ENCODE measurements around the gene ADAMTS14. TPM values are rescaled to one million over a fixed set of nuclear protein-coding genes. Genes with fewer than 3 reads are reported as not detected.
A peak's percentile ranks its signal among the peaks of the same experiment; 100 is the strongest.
"Not testable (repeated sequence)": the region's sequence is repeated elsewhere in the genome, so short reads cannot be mapped to it uniquely, and the experiment has no call there.

Gene ADAMTS14
- 1 to 10 TPM; 2.3 to 4.7 TPM for total RNA-seq
- 1 to 10 TPM; 2.0 to 4.7 TPM for polyA plus RNA-seq (ENCODE audit: insufficient read length in 2 of 2)
- long read RNA-seq, donor 1, partial matches to known transcripts = 5 of 5 reads
- long read RNA-seq, donor 1, other reads (novel, unspliced or antisense) = 0 of 5 reads
- long read RNA-seq, donor 2 = 0 reads
- long read RNA-seq, donor 3 = 0 reads
- long read RNA-seq, donor 4 = 0 reads

GRCh38 chr10:70672165-70673042, at the start of gene ADAMTS14:
TSS of gene ADAMTS14 (plus strand) at chr10:70672506. CDS start at chr10:70672803, 297 bp downstream.
- Histone ChIP-seq H3K4me3 (ENCODE audit: low read depth, low read length) (peak within 1 kb of the TSS; percentile 29), H3K27me3 (ENCODE audit: control insufficient read depth, insufficient read depth, low read length) (peaks cover 15% of the 10 kb centered on the region), H3K9me3 (ENCODE audit: control insufficient read depth, insufficient read depth, low read length) (no peaks in the 10 kb centered on the region), H3K4me1 (ENCODE audit: control insufficient read depth, insufficient read depth, low read length) (peaks cover 37% of the 10 kb centered on the region), H3K36me3 (ENCODE audit: control insufficient read depth, insufficient read depth, low read length) (no peaks in the 10 kb centered on the region), H3K27ac (ENCODE audit: low read depth, low read length) (no peak within 1 kb of the TSS)
- WGBS (ENCODE audit: insufficient coverage) = under 1% methylated on average over 100 of the region's 100 CpGs
- DNase-seq (ENCODE audit: low read depth in 4 of 6, low spot score in 6 of 6) = peak in 2 of 6 donors; percentile 62 to 83

GRCh38 chr10:70622541-70622940, 49.8 kb upstream of the ADAMTS14 start:
- H3K27me3 ChIP-seq (ENCODE audit: control insufficient read depth, insufficient read depth, low read length) = no peaks in the 10 kb centered on the region
- H3K4me3 ChIP-seq (ENCODE audit: low read depth, low read length) = no peak overlapping the region
- WGBS (ENCODE audit: insufficient coverage) = 90% methylated on average over 2 of the region's 3 CpGs
- no peaks in the 10 kb centered on the region for H3K36me3 ChIP-seq (ENCODE audit: control insufficient read depth, insufficient read depth, low read length)
- peaks cover 1% of the 10 kb centered on the region for H3K9me3 ChIP-seq (ENCODE audit: control insufficient read depth, insufficient read depth, low read length)
- H3K4me1 ChIP-seq (ENCODE audit: control insufficient read depth, insufficient read depth, low read length) = no peaks in the 10 kb centered on the region
- no peak overlapping the region for H3K27ac ChIP-seq (ENCODE audit: low read depth, low read length)
- DNase-seq (ENCODE audit: low read depth in 4 of 6, low spot score in 6 of 6) = no peak

GRCh38 chr10:70622981-70623844, 49.1 kb upstream of the ADAMTS14 start:
- Histone ChIP-seq H3K36me3 (ENCODE audit: control insufficient read depth, insufficient read depth, low read length) (no peaks in the 10 kb centered on the region), H3K4me1 (ENCODE audit: control insufficient read depth, insufficient read depth, low read length) (no peaks in the 10 kb centered on the region), H3K9me3 (ENCODE audit: control insufficient read depth, insufficient read depth, low read length) (peaks cover 4% of the 10 kb centered on the region), H3K4me3 (ENCODE audit: low read depth, low read length) (no peak overlapping the region), H3K27me3 (ENCODE audit: control insufficient read depth, insufficient read depth, low read length) (no peaks in the 10 kb centered on the region), H3K27ac (ENCODE audit: low read depth, low read length) (no peak overlapping the region)
- WGBS (ENCODE audit: insufficient coverage) = 95% methylated on average over 3 of the region's 3 CpGs
- DNase-seq (ENCODE audit: low read depth in 4 of 6, low spot score in 6 of 6) = no peak

DNA sequence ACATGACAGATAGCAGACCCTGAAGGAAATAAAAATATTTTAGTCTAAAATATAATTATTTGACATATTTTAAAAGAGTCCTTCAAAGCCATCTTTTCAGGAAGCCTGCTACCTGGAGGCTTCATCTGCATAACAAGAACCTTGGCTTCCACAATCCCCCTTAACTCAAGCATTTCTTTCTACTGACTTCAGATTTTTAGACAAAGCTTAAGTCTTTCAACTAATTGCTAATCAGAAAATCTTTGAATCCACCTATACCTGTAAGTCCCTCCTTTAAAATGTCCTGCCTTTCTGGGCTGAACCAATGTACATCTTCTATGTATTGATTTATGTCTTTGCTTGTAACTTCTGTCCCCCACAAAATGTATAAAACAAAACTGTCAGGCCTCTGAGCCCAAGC, 46.2 kb upstream of the ADAMTS14 start:
- H3K36me3 ChIP-seq (ENCODE audit: control insufficient read depth, insufficient read depth, low read length) = no peaks in the 10 kb centered on the region
- no peaks in the 10 kb centered on the region for H3K4me1 ChIP-seq (ENCODE audit: control insufficient read depth, insufficient read depth, low read length)
- DNase-seq (ENCODE audit: low read depth in 4 of 6, low spot score in 6 of 6) = no peak
- no peak overlapping the region for H3K27ac ChIP-seq (ENCODE audit: low read depth, low read length)
- peaks cover 4% of the 10 kb centered on the region for H3K9me3 ChIP-seq (ENCODE audit: control insufficient read depth, insufficient read depth, low read length)
- H3K27me3 ChIP-seq (ENCODE audit: control insufficient read depth, insufficient read depth, low read length) = no peaks in the 10 kb centered on the region
- no peak overlapping the region for H3K4me3 ChIP-seq (ENCODE audit: low read depth, low read length)

GRCh38 chr10:70629338-70629737, 43.0 kb upstream of the ADAMTS14 start:
- DNase-seq (ENCODE audit: low read depth in 4 of 6, low spot score in 6 of 6) = no peak
- Histone ChIP-seq H3K4me1 (ENCODE audit: control insufficient read depth, insufficient read depth, low read length) (no peaks in the 10 kb centered on the region), H3K27me3 (ENCODE audit: control insufficient read depth, insufficient read depth, low read length) (no peaks in the 10 kb centered on the region), H3K36me3 (ENCODE audit: control insufficient read depth, insufficient read depth, low read length) (no peaks in the 10 kb centered on the region), H3K27ac (ENCODE audit: low read depth, low read length) (no peak overlapping the region), H3K9me3 (ENCODE audit: control insufficient read depth, insufficient read depth, low read length) (peaks cover 3% of the 10 kb centered on the region), H3K4me3 (ENCODE audit: low read depth, low read length) (no peak overlapping the region)
- no CpG with 5 or more reads among the region's 1 CpG for WGBS (ENCODE audit: insufficient coverage)

GRCh38 chr10:70631735-70632134, 40.6 kb upstream of the ADAMTS14 start:
- H3K27me3 ChIP-seq (ENCODE audit: control insufficient read depth, insufficient read depth, low read length); H3K4me1 ChIP-seq (ENCODE audit: control insufficient read depth, insufficient read depth, low read length); DNase-seq (ENCODE audit: low read depth in 4 of 6, low spot score in 6 of 6); H3K36me3 ChIP-seq (ENCODE audit: control insufficient read depth, insufficient read depth, low read length); H3K9me3 ChIP-seq (ENCODE audit: control insufficient read depth, insufficient read depth, low read length); H3K27ac ChIP-seq (ENCODE audit: low read depth, low read length); H3K4me3 ChIP-seq (ENCODE audit: low read depth, low read length): not testable (repeated sequence)
- 70% methylated on average over 1 of the region's 6 CpGs for WGBS (ENCODE audit: insufficient coverage)

DNA sequence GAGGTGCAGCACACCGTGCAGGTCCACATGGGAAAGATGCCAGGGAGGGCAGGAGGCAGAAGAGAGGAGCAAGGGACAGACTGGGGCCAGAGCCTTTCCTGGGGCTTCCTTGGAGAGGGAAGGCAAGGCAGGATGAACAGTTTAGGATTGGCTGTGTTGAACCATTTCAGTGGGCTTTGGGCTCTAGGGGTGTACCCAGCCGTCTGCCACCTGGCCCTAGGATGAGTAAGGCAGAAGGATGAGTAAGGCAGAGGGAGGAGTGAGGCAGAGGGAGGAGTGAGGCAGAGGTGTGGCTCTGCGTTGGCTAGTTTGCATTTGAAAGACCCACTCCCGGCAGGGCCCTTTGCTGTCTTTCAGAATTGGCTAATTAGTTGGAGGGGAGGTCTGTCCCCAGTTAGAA, 38.3 kb upstream of the ADAMTS14 start:
- H3K36me3 ChIP-seq (ENCODE audit: control insufficient read depth, insufficient read depth, low read length) = no peaks in the 10 kb centered on the region
- WGBS (ENCODE audit: insufficient coverage) = 31% methylated on average over 4 of the region's 4 CpGs
- no peaks in the 10 kb centered on the region for H3K9me3 ChIP-seq (ENCODE audit: control insufficient read depth, insufficient read depth, low read length)
- no peaks in the 10 kb centered on the region for H3K4me1 ChIP-seq (ENCODE audit: control insufficient read depth, insufficient read depth, low read length)
- no peaks in the 10 kb centered on the region for H3K27me3 ChIP-seq (ENCODE audit: control insufficient read depth, insufficient read depth, low read length)
- no peak overlapping the region for H3K27ac ChIP-seq (ENCODE audit: low read depth, low read length)
- H3K4me3 ChIP-seq (ENCODE audit: low read depth, low read length) = no peak overlapping the region
- DNase-seq (ENCODE audit: low read depth in 4 of 6, low spot score in 6 of 6) = no peak

DNA sequence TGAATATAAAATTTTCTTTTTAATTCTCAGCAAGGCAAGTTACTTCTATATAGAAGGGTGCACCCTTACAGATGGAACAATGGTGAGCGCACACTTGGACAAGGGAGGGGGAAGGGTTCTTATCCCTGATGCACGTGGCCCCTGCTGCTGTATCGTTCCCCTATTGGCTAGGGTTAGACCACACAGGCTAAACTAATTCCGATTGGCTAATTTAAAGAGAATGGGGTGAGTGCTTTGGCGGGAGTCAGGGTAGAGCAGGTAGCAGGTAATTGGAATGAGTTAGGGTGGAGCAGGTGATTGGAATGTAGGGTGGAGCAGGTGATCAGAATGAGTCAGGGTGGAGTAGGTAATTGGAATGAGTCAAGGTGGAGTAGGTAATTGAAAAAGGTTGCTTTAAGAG, 37.8 kb upstream of the ADAMTS14 start:
- H3K4me1 ChIP-seq (ENCODE audit: control insufficient read depth, insufficient read depth, low read length); H3K9me3 ChIP-seq (ENCODE audit: control insufficient read depth, insufficient read depth, low read length); H3K4me3 ChIP-seq (ENCODE audit: low read depth, low read length); DNase-seq (ENCODE audit: low read depth in 4 of 6, low spot score in 6 of 6); H3K27ac ChIP-seq (ENCODE audit: low read depth, low read length); H3K27me3 ChIP-seq (ENCODE audit: control insufficient read depth, insufficient read depth, low read length); H3K36me3 ChIP-seq (ENCODE audit: control insufficient read depth, insufficient read depth, low read length): not testable (repeated sequence)
- WGBS (ENCODE audit: insufficient coverage) = 75% methylated on average over 5 of the region's 5 CpGs

DNA sequence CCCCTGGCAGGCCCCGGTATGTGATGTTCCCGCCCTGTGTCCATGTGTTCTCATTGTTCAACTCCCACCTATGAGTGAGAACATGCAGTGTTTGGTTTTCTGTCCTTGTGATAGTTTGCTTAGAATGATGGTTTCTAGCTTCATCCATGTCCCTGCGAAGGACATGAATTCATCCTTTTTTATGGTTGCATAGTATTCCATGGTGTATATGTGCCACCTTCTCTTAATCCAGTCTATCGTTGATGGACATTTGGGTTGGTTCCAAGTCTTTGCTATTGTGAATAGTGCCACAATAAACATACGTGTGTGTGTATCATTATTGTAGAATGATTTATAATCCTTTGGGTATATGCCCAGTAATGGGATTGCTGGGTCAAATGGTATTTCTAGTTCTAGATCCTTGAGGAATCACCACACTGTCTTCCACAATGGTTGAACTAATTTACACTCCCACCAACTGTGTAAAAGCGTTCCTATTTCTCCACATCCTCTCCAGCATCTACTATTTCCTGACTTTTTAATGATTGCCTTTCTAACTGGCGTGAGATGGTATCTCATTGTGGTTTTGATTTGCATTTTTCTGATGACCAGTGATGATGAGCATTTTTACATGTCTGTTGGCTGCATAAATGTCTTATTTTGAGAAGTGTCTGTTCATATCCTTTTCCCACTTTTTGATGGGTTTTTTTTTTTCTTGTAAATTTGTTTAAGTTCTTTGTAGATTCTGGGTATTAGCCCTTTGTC, 32.5 kb upstream of the ADAMTS14 start:
- H3K27ac ChIP-seq (ENCODE audit: low read depth, low read length); DNase-seq (ENCODE audit: low read depth in 4 of 6, low spot score in 6 of 6); H3K9me3 ChIP-seq (ENCODE audit: control insufficient read depth, insufficient read depth, low read length); H3K36me3 ChIP-seq (ENCODE audit: control insufficient read depth, insufficient read depth, low read length); H3K4me3 ChIP-seq (ENCODE audit: low read depth, low read length); H3K4me1 ChIP-seq (ENCODE audit: control insufficient read depth, insufficient read depth, low read length); H3K27me3 ChIP-seq (ENCODE audit: control insufficient read depth, insufficient read depth, low read length): not testable (repeated sequence)
- WGBS (ENCODE audit: insufficient coverage) = no CpG with 5 or more reads among the region's 7 CpGs

All from spinal cord (tissue), 10 donors.